Measurements from ENCODE around the gene ADAM30.
"Not testable (repeated sequence)": the region's sequence is repeated elsewhere in the genome, so short reads cannot be mapped to it uniquely, and the experiment has no call there.

ADAM30 gene

DNA sequence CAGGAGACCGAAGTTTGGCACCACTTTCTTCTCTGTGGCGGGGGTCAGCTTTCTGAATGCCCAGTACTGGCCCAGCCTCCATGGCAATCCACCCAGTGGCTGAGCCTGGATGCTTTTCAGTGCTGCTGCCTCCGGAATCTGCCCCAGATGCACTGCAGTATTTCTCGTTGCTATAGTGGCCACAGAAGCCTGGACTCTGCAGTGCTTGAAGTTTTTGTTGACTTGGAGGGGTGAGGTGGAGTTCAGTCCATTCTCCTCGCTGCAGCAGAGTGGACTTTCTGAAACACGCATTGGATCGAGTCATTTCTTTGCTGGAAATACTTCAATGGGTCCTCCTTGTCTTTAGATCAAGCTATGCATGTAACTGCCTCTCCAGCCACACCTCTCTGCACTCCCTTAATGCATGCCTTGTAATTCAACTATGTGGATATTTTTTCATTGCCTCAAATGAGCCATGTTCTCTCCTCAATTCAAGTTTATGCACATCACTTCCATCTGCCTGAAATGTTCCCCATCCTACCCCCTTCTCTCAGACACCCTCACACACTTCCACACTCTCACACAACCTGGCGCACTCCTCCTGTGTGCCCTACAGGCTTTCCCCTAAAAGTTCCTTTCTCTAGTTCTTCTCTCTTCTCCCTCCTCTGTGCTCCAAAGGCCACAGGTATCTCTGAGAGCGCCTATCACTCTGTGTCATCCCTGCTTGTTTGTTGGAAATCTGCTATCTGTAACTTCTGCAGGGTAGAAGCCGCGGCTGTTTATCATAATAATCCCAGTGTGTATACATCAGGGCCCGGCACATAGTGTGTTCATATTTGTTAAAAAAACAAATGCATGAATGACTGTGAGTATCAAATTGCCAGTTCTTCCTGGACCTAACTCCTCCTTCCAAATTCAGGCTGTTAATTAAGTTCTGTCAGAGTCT is 16.5 kb downstream of the ADAM30 start:
- DNase-seq (ENCODE audit: low read depth in 4 of 4, low spot score in 1 of 4), result no peak

DNA sequence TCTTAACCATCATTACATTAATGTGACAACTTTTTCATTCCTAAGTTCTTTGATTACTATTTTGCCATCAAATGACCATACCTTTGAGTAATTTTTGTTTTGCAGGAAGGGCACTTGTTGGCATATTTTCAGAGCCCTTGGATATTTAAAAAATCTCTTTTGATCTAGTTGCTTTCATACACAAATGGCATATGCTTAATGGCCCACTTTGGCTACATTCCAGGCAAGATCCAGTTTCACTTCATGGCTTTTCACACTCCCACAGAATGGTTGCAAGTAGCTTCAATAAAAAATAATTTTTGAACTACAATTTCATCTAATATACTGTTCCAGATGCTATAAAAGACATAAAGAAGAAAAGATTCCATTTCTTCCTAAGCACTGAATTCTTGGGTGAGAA is 18.1 kb downstream of the ADAM30 start:
- DNase-seq (ENCODE audit: low read depth in 4 of 4, low spot score in 1 of 4), result no peak

DNA sequence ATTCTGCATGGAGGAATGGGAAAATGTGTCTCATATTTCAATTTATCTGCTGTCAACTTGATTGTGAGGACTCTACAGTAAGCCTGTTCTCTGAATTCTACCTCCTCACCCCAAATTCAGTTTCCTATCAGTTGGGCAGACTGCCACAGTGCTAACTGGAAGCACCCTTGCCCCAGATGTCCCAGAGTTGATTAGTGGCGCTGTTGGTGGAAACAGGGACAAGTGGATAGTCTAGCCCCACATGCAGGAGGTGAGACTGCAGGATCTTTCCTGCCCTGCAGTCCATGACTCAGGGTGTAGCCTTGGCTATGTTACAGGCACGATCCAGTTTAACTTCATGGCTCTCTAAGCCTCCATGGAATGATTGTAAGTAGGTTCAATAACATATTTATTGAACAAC is 22.1 kb downstream of the ADAM30 start:
- DNase-seq (ENCODE audit: low read depth in 4 of 4, low spot score in 1 of 4), result no peak

DNA sequence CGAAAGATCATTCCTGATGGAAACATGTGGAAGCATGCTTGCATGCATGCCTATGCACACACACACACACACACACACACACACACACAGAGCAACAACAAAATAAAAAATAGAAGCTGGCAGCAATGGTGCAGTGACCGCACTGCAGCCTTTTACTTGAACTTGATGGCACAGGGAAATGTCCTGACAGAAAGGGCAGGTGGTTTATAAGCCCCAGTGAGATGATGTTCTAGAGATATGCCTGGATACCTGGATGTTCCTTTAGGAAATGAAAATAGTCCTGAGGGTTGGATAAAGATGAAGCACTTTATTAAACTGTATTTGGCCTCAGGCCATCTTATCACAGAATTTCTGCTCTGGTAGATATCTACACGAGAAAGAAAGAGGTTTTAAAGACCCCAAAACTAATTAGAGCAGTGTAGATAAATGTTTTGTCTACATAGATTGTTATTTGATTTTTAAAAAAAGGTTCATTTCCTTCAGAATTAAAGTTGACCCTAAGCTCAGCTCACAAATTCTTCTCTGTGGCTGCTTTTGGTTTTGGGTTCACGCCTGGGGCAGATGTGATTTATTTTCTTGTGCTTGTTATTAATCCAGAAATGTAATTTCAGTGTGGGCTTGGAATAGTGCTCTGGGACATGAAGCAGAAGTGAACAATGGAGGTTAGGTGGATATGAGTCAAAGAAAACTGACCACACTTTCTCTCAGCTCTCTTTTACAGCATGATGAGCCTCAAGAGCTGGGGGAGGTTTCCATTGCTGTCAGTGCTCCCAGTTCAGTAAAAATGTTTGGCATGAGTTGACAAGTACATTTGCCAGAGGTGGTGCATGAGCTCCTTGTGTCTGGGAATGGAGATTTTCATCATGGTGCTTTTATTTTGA is 22.9 kb downstream of the ADAM30 start:
- no peak for DNase-seq (ENCODE audit: low read depth in 4 of 4, low spot score in 1 of 4)

DNA sequence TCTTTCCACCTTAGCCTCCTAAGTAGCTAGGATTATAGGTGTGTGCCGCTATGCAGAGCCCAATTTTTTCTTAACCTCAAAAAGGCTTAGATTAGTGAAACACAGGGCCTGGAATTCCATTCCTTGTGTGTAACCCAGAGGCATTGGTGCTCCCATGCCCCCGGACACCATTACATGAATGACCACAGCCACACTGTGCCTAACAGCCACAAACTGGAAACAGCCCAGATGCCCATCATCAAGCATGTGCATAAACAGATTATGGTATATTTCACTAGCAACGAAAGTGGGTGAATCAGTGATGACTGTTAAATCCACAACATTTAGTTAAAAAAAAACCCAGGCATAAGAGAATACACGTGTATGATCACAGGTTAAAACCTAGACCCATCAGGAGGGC is 24.4 kb downstream of the ADAM30 start:
- DNase-seq (ENCODE audit: low read depth in 4 of 4, low spot score in 1 of 4), result no peak

DNA sequence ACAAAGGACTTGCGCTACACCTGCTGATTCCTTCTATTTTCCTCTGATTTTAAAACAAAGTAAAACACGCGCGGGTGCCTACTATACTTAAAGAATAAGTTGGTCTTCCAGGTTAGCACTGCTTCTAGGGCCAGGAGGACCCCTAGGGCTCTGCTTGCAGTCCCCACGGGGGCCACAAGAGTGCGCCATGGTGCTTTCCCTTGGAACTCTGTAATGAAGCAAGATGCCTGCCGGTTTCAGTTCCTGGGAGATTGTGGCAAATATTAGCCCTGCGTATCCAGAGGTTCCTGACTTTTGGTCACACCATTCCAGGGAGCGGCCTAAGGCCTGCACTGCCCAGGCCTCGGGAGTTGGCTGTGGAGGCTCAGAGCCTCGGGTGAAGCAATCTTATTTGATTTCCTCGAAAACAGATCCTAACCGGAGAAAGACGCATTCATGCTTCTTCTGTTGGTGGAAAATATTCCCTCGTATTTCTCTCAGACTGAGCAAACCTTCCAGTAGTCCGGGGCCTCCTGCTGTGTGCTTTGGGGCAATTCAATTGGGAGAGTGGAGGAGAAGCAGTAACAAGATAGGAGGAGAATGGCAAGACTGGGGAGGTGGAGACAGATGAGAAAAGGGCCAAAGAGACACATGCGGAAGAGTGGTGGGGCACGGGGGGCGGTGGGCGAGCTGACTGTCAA is 25.3 kb downstream of the ADAM30 start:
- DNase-seq (ENCODE audit: low read depth in 4 of 4, low spot score in 1 of 4), result peak; percentile 18 to 54 (median 40)

DNA sequence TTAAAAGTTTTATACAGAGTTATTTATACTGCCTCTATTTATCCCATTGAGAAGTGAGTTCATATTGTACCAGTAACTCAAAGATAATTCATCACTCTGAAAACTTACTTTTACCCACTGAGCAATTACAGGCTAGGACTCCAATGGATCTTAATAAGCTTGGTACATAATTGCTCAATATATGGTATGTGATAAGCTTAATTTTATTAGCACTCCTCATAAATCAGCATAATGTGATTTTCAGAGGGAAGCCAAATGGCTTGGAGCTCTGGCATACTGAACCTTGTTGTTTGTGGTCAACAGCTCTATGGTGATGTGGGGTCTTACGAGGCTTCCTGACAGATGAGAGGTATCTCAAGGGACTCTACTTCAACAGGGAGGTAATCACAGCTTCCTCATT is 26.3 kb downstream of the ADAM30 start:
- no peak for DNase-seq (ENCODE audit: low read depth in 4 of 4, low spot score in 1 of 4)

DNA sequence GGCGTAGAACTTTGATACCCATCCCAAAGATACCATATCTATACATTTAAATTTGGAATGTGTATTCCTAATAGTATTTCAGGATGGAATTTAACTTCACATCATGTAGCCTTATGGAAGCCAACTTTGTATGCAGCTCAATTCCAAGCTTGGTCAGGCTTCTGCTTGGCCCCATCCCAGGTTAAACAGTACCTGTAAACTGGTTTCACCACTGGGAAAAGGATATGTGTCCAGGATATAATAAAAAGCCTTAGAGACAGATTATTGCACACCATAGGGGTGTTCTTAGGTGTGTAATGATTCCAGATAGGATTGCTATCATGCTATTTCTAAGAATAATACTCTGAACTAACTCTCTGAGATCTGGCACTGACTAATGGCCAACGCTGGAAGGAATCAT is 28.1 kb downstream of the ADAM30 start:
- DNase-seq (ENCODE audit: low read depth in 4 of 4, low spot score in 1 of 4), result no peak

DNA sequence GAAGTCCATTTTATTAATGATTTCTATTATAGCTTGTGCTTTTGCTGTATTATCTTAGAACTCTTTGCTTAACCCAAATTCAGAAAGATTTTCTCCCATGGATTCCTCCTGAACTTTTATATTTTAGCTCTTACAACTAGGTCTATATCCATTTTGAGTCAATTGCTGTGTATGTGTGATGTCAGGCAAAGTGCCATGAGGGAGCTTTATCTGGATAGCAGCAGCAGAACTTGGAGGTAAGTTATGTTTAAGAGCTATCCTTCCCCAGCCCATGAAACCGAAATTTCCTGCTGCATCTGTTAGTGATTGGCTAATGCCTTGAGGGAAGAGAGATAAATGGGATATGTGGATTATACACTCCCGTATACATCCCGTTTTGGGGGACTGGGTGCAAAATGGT is 29.9 kb downstream of the ADAM30 start:
- DNase-seq (ENCODE audit: low read depth in 4 of 4, low spot score in 1 of 4), result no peak

DNA sequence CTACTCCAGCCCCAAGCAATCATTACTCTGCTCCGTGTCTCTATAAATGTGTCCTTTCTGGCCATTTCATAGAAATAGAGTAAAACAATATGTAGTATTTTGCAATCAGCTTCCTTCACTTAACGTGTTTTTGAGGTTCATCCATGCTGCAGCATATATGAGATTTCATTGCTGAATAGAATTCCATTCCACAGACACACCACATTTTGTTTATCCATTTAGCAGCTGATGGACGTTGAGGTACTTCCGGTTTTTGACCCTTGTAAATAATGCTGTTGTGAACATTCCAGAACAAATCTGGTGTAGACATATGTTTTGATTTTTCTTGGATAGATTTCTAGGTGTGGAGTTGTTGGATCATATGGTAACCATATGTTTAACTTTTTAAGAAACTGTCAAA is 30.7 kb downstream of the ADAM30 start:
- no peak for DNase-seq (ENCODE audit: low read depth in 4 of 4, low spot score in 1 of 4)

DNA sequence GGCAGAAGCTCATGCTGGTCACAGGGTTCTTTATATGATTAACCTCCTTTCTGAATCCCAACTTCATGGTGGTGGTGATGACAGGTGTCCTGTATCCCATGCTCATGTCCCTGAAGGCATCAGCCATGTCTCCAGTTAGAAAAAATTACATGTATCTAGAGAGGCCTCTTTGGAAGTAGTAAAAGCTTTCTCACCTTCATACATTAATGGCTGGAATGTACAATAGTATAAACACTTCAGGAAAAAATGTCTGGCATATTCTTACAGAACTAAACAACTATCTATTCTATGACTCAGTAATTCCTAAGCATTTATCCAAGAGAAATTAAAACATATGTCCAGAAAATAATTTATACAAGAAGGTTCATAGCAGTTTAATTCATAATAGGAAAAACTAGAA is 34.0 kb downstream of the ADAM30 start:
- DNase-seq (ENCODE audit: low read depth in 4 of 4, low spot score in 1 of 4), result no peak

DNA sequence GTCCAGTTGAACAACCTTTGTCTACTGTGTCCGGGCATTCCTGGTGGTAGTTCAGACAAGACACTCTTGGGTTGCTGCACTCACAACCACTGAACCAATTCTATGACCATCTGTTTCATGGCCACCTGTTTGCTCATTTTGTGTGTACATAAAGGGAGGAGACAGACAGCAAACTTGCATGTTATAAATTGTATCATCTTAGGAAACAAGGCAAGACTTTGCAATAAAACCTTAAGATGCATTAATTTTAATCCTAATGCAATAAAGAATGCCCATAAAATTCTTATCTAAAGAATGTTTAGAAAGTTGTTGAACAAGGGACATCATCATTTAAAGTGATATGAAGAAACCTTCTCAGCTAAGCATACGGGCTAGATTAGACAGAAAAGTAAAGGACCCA is 34.8 kb downstream of the ADAM30 start:
- DNase-seq (ENCODE audit: low read depth in 4 of 4, low spot score in 1 of 4), result no peak

DNA sequence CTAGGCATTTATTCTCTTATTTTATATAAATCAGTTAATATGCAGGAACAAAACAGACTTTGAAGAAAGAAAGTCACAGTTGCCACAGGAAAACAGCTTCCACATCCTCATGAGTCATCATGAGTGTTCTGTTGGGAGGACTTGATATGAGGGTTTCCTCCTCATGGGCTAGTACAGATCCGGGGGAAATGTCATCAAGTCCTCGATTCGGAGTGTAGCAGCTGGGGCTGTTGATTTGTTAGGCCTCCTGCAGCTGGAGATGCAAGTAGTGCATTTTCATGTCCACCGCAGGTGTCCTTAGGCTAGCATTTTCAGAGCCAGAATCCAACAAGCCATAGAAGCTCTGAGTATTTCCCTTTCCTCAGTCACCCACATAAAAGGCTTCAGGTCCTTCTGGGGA is 36.7 kb downstream of the ADAM30 start:
- no peak for DNase-seq (ENCODE audit: low read depth in 4 of 4, low spot score in 1 of 4)

DNA sequence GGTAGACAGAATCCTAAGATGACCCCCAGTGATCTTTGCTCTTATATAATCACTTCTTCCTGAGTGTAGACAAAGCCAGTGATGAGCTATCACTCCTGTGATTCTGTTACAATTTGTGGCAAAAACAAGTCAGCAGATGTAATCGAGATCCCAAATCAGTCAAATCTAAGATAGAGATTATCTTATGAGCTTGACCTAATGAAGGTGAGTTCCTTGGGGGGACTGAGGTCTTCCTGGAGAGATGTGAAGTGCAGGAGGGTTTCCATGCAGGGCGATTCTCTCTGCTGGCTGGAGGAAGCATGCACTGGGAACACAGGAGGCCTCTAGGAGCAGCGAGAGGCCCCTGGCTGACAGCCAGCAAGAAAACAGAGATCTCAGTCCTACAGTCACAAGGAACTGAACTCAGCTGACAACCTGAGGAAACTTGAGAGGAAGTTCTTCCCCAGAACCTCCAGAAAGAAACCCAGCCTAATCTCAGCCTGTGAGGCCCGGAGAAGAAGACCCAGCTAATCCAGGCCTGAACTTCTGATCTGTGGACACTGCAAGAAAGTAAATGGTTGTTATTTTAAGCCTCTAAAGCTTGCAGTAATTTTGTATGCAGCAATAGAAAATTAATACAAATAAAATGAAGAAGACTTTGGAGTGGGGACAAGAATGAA is 37.6 kb downstream of the ADAM30 start:
- DNase-seq (ENCODE audit: low read depth in 4 of 4, low spot score in 1 of 4), result not testable (repeated sequence)

DNA sequence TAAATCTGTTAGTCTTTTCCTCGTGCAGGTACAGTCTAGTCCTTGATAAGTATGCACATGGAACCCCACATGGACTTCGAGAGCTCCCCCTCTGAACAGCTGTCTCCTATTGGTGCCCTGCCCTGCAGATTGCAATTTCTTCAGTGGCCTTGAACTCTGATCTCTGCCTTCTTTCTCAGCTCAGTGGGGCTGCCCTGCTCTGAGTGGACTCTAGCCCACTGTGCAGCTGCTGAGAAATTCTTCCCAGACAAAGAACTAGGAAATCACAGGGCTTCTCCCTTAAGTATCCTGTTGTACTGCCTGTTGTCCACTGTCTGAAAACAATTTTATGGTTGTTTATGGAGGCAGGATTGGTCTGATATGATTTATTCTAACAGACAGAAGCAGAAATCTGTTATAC is 38.2 kb downstream of the ADAM30 start:
- DNase-seq (ENCODE audit: low read depth in 4 of 4, low spot score in 1 of 4), result no peak

DNA sequence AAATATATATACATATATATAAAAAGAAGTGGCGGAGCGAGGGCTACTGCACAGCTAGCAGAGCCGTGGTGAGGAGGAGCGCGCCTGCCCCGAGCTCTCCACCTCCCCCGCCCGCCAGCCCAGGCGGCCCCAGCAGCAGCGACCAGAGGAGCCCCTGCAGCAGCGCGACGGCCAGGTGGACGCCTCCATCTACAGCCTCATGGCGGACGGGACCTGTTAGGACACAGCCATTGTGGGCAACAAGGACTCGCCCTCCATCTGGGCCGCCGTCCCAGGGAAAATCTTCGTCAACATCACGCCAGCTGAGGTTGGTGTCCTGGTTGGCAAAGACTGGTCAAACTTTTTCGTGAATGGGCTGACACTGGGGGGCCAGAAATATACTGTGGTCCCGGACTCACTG is 43.2 kb downstream of the ADAM30 start:
- no peak for DNase-seq (ENCODE audit: low read depth in 4 of 4, low spot score in 1 of 4)

DNA sequence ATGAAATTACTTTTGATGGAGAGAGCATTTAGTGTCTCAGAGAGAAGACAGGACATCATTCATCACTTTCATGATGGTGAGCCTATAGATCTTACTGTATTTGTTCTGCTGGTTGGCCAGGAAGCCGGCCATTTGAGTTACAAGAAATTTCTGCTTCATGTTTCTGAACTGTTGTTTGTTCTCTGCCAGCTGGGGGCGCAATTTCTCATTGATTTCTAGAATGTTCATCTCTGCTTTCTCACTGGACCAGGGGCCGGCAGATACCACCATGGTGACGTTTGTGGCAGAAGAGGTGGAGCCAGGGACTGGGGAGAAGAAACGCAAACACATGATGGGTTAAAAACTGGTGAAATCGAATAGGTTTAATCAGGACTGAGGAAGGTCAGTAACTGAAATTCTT is 52.1 kb downstream of the ADAM30 start:
- not testable (repeated sequence) for DNase-seq (ENCODE audit: low read depth in 4 of 4, low spot score in 1 of 4)
